Liver (tissue), 9 donors: ENCODE measurements around the gene EDEM1. TPM values are rescaled to one million over a fixed set of nuclear protein-coding genes. Genes with fewer than 3 reads are reported as not detected.

Experiments
- DNase-seq: peaks from one replicate; pipeline ENCODE4 v3.0.0-alpha.2; 2017; ENCODE audit warnings: low spot score
- H3K27ac ChIP-seq, 2 donors: one replicate each; pipeline ENCODE4 v1.7.0; 2013; ENCODE audit warnings: inconsistent platforms in 2 of 2, low read length in 2 of 2, control low read depth in 1 of 2, low read depth in 1 of 2, mild to moderate bottlenecking in 1 of 2
- H3K27me3 ChIP-seq, 4 donors: one replicate each; pipeline versions ENCODE4 v1.6.1 to v1.7.0; 2013; ENCODE audit warnings: low read length in 3 of 4, inconsistent platforms in 1 of 4, mild to moderate bottlenecking in 1 of 4, moderate library complexity in 1 of 4; ENCODE audit not compliant: control insufficient read depth in 4 of 4, insufficient read depth in 4 of 4
- H3K36me3 ChIP-seq, 4 donors: one replicate each; pipeline versions ENCODE4 v1.6.1 to v1.7.0; 2013; ENCODE audit warnings: low read length in 3 of 4, mild to moderate bottlenecking in 3 of 4, low read depth in 1 of 4, moderate library complexity in 1 of 4; ENCODE audit not compliant: control insufficient read depth in 4 of 4, insufficient read depth in 3 of 4
- H3K4me1 ChIP-seq, 4 donors: one replicate each; pipeline versions ENCODE4 v1.6.1 to v1.7.0; 2013; ENCODE audit warnings: low read length in 3 of 4, mild to moderate bottlenecking in 3 of 4, moderate library complexity in 1 of 4; ENCODE audit not compliant: control insufficient read depth in 4 of 4, insufficient read depth in 4 of 4
- H3K4me3 ChIP-seq, 3 donors: one replicate each; pipeline versions ENCODE4 v1.6.1 to v1.7.0; 2013; ENCODE audit warnings: low read length in 3 of 3, control low read depth in 1 of 3, low read depth in 1 of 3, mild to moderate bottlenecking in 1 of 3
- H3K9ac ChIP-seq, 2 donors: one replicate each; pipeline ENCODE4 v1.7.0; 2013; ENCODE audit warnings: low read length in 2 of 2, mild to moderate bottlenecking in 2 of 2, moderate library complexity in 2 of 2, control low read depth in 1 of 2, low read depth in 1 of 2
- H3K9me3 ChIP-seq, 4 donors: one replicate each; pipeline versions ENCODE4 v1.6.1 to v1.7.0; 2013; ENCODE audit warnings: low read length in 3 of 4; ENCODE audit not compliant: control insufficient read depth in 4 of 4
- ATF3 ChIP-seq: IDR thresholded peaks from 2 replicates; pipeline ENCODE4 v1.6.1; 2016; ENCODE audit warnings: antibody characterized with exemption
- CTCF ChIP-seq: fragments of 150-350 bp; IDR thresholded peaks from 2 replicates; pipeline ENCODE4 v1.5.1; 2017; ENCODE audit warnings: improper control_type of control experiment, low read depth, low read length; ENCODE audit not compliant: missing input control
- EGR1 ChIP-seq, 2 donors: IDR thresholded peaks; 2 replicates each; pipeline ENCODE4 v1.6.1; 2016 to 2018; ENCODE audit warnings: antibody characterized with exemption in 2 of 2, low read depth in 2 of 2
- FOXA1 ChIP-seq: IDR thresholded peaks from 2 replicates; pipeline ENCODE4 v1.6.1; 2016; ENCODE audit warnings: antibody characterized with exemption
- FOXA2 ChIP-seq: IDR thresholded peaks from 2 replicates; pipeline ENCODE4 v1.6.1; 2016; ENCODE audit warnings: antibody characterized with exemption
- GABPA ChIP-seq, 2 donors: IDR thresholded peaks in 1 of 2; conservative IDR thresholded peaks in 1 of 2; 2 replicates each; pipeline ENCODE4 v1.6.1; 2016; ENCODE audit warnings: antibody characterized with exemption in 2 of 2, mild to moderate bottlenecking in 1 of 2, moderate library complexity in 1 of 2
- HNF4A ChIP-seq, 2 donors: conservative IDR thresholded peaks; 2 replicates each; pipeline ENCODE4 v1.6.1; 2016; ENCODE audit warnings: antibody characterized with exemption in 2 of 2, mild to moderate bottlenecking in 2 of 2
- HNF4G ChIP-seq: IDR thresholded peaks from 2 replicates; pipeline ENCODE4 v1.6.1; 2016; ENCODE audit warnings: antibody characterized with exemption
- JUND ChIP-seq, 2 donors: IDR thresholded peaks; 2 replicates each; pipeline ENCODE4 v1.6.1; 2016; ENCODE audit warnings: antibody characterized with exemption in 2 of 2
- MAX ChIP-seq: IDR thresholded peaks from 2 replicates; pipeline ENCODE4 v1.6.1; 2016; ENCODE audit warnings: antibody characterized with exemption
- NR2F2 ChIP-seq: IDR thresholded peaks from 2 replicates; pipeline ENCODE4 v1.6.1; 2016; ENCODE audit warnings: antibody characterized with exemption
- RAD21 ChIP-seq, 2 donors: IDR thresholded peaks; 2 replicates each; pipeline ENCODE4 v1.6.1; 2016; ENCODE audit warnings: antibody characterized with exemption in 2 of 2, mild to moderate bottlenecking in 2 of 2
- REST ChIP-seq: IDR thresholded peaks from 2 replicates; pipeline ENCODE4 v1.6.1; 2016; ENCODE audit warnings: antibody characterized with exemption, mild to moderate bottlenecking
- RXRA ChIP-seq, 2 donors: IDR thresholded peaks; 2 replicates each; pipeline ENCODE4 v1.6.1; 2017 to 2018; ENCODE audit warnings: antibody characterized with exemption in 2 of 2, mild to moderate bottlenecking in 1 of 2
- SP1 ChIP-seq: IDR thresholded peaks from 2 replicates; pipeline ENCODE4 v1.6.1; 2018; ENCODE audit warnings: antibody characterized with exemption, mild to moderate bottlenecking
- TAF1 ChIP-seq: conservative IDR thresholded peaks from 2 replicates; pipeline ENCODE4 v1.6.1; 2016; ENCODE audit warnings: antibody characterized with exemption, mild to moderate bottlenecking
- YY1 ChIP-seq: IDR thresholded peaks from 2 replicates; pipeline ENCODE4 v1.6.1; 2016; ENCODE audit warnings: antibody characterized with exemption, mild to moderate bottlenecking
- ZBTB33 ChIP-seq: IDR thresholded peaks from 2 replicates; pipeline ENCODE4 v1.6.1; 2016; ENCODE audit warnings: antibody characterized with exemption
- WGBS: extraction: QIAGEN DNeasy Blood & Tissue Kit; methylation state at CpG from one replicate; pipeline ENCODE4 v1.1.7; 2013; 5-methylcytosine and 5-hydroxymethylcytosine counted together
- polyA plus RNA-seq, 2 donors: library from polyadenylated mRNA; stranded (reverse) in 1 of 2; unstranded in 1 of 2; fragments of 200-250 nt in 1 of 2; fragments of >200 nt in 1 of 2; fragmentation: Nextera tagmentation in 1 of 2; extraction: Ambion mirVana in 1 of 2; gene quantifications; one replicate each; pipeline versions ENCODE4 v1.2.1 to v1.2.3, GENCODE V29; 2013 to 2015
- total RNA-seq, 2 donors: library from RNA; depleted of rRNA; stranded (reverse); fragments of >200 nt; gene quantifications; one replicate each; pipeline ENCODE4 v1.2.3, GENCODE V29; 2014
- donor health status: healthy.
- donor health status: healthy.
- donor health status: healthy.
- donor health status: healthy.
- donor health status: healthy.

The EDEM1 gene
- total and polyA plus RNA-seq, 4 donors, result 20.4 to 97.5 (median 32.9) TPM

- TF ChIP-seq NR2F2 (no peak), HNF4G (no peak)
Observed at GRCh38 chr3:5217824-5218595, 30.5 kb downstream of the EDEM1 start (continued).

GRCh38 chr3:5218815-5219214 is 31.3 kb downstream of the EDEM1 start:
- H3K36me3 ChIP-seq, result peaks cover 5 to 47% (median 44%) of the 10 kb centered on the region in 4 donors
- WGBS, result 73% methylated on average over 5 of the region's 5 CpGs

More at GRCh38 chr3:5218815-5219214, 31.3 kb downstream of the EDEM1 start:
- TF ChIP-seq FOXA2 (no peak), EGR1 (IDR thresholded peaks at IDR 0.05; ENCODE audit: low read depth in 2 of 2) (no peak), NR2F2 (no peak), CTCF (no peak), MAX (no peak), FOXA1 (no peak), SP1 (no peak), RXRA (IDR thresholded peaks at IDR 0.05) (no peak), HNF4A (conservative IDR thresholded peaks at IDR 0.05) (no peak), REST (no peak), YY1 (no peak), HNF4G (no peak), ZBTB33 (no peak), GABPA (IDR thresholded peaks at IDR 0.05 in 1 of 2, conservative IDR thresholded peaks at IDR 0.05 in 1 of 2) (no peak), JUND (IDR thresholded peaks at IDR 0.05) (no peak), RAD21 (IDR thresholded peaks at IDR 0.05) (no peak), ATF3 (no peak), TAF1 (no peak)
- H3K9me3 ChIP-seq, result no peaks in the 10 kb centered on the region
- peaks cover 0 to 32% (median 26%) of the 10 kb centered on the region in 4 donors for H3K4me1 ChIP-seq
- no peak overlapping the region for H3K4me3 ChIP-seq
- no peaks in the 10 kb centered on the region for H3K27me3 ChIP-seq
- no peak overlapping the region for H3K9ac ChIP-seq
- H3K27ac ChIP-seq, result no peak overlapping the region
- no peak for DNase-seq
